Gastroesophageal sphincter (tissue), 4 donors: ENCODE results near the gene AMH. TPM values are rescaled to one million over a fixed set of nuclear protein-coding genes. Genes with fewer than 3 reads are reported as not detected.

Experiments
- ATAC-seq: fragments of 150-250 bp; one replicate; pipeline ENCODE4 v1.9.1; 2016; ENCODE audit warnings: mild to moderate bottlenecking, moderate library complexity
- H3K27ac ChIP-seq, 4 donors: fragments of 200-600 bp; sonication (generic) in 3 of 4; 1 replicate in 3 of 4; 2 replicates in 1 of 4; pipeline ENCODE4 v1.5.1; 2016 to 2019
- H3K27me3 ChIP-seq: fragments of 200-600 bp; sonication (generic); one replicate; pipeline ENCODE4 v1.5.1; 2019
- H3K36me3 ChIP-seq, 2 donors: fragments of 200-600 bp; sonication (generic); one replicate each; pipeline ENCODE4 v1.5.1; 2019; ENCODE audit warnings: control low read depth in 1 of 2
- H3K4me1 ChIP-seq, 3 donors: fragments of 200-600 bp; sonication (generic); 1 replicate in 2 of 3; 2 replicates in 1 of 3; pipeline ENCODE4 v1.5.1; 2016 to 2019; ENCODE audit warnings: control low read depth in 2 of 3
- H3K4me3 ChIP-seq, 2 donors: fragments of 200-600 bp; sonication (generic); one replicate each; pipeline ENCODE4 v1.5.1; 2019; ENCODE audit warnings: mild to moderate bottlenecking in 1 of 2, moderate library complexity in 1 of 2
- H3K9me3 ChIP-seq, 3 donors: fragments of 200-600 bp; sonication (generic); one replicate each; pipeline ENCODE4 v1.5.1; 2017 to 2019; ENCODE audit warnings: control low read depth in 2 of 3
- CTCF ChIP-seq, 4 experiments: fragments of 200-600 bp in 2 of 4; fragments of 450-650 bp in 2 of 4; sonication (generic) in 1 of 4; IDR thresholded peaks; one replicate each; pipeline ENCODE4 v1.5.1; 2017 to 2019; ENCODE audit warnings: antibody characterized with exemption in 4 of 4, mild to moderate bottlenecking in 2 of 4, moderate library complexity in 2 of 4
- EP300 ChIP-seq: sonication (generic); formaldehyde crosslinking; IDR thresholded peaks from one replicate; pipeline ENCODE4 v1.6.1; 2017; ENCODE audit warnings: antibody characterized with exemption, mild to moderate bottlenecking
- POLR2A ChIP-seq, 2 donors: fragments of 450-650 bp; IDR thresholded peaks; one replicate each; pipeline ENCODE4 v1.6.1; 2017; ENCODE audit warnings: antibody characterized with exemption in 2 of 2, mild to moderate bottlenecking in 2 of 2, moderate library complexity in 1 of 2
- POLR2AphosphoS5 ChIP-seq: sonication (generic); formaldehyde crosslinking; IDR thresholded peaks from one replicate; pipeline ENCODE4 v1.6.1; 2017; ENCODE audit warnings: antibody characterized with exemption
- WGBS, 2 donors: methylation state at CpG; one replicate each; pipeline ENCODE4 v1.1.5; 2018; ENCODE audit warnings: low coverage in 1 of 2; 5-methylcytosine and 5-hydroxymethylcytosine counted together
- total RNA-seq, 4 donors: library from RNA; depleted of rRNA; stranded (reverse); fragments of >200 nt; gene quantifications; one replicate each; pipeline ENCODE4 v1.1.0, GENCODE V29; 2016

AMH gene
- total RNA-seq, 4 donors from 2014 or later, result 0.23 to 1.2 (median 0.47) TPM

DNA sequence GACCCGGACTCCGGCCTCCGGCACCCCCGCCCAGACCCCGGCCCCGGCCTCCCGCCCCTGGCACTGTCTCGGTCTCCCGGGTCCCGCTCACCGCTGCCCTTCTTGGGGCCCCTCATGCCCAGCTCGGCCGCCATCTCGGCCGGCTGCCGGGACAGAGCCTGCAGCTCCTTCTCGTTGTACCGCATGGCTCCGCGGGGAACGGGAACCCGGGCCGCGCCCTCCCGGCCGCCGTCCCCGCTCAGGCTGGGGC lies 13.1 kb upstream of the AMH start:
- no peak for TF ChIP-seq EP300
- peak; percentile 28 to 33 for TF ChIP-seq POLR2A (IDR thresholded peaks at IDR 0.05)
- TF ChIP-seq CTCF (IDR thresholded peaks at IDR 0.05), result no peak
- TF ChIP-seq POLR2AphosphoS5, result peak; percentile 72
- no peak for ATAC-seq
- no CpG with 5 or more reads among the region's 28 CpGs for WGBS, 2 donors
- peak overlapping the region; percentile 70 to 99 for H3K4me3 ChIP-seq
- H3K36me3 ChIP-seq, result peaks cover 0 to 34% of the 10 kb centered on the region in 2 donors
- H3K27me3 ChIP-seq, result no peaks in the 10 kb centered on the region
- peaks cover 0 to 78% (median 42%) of the 10 kb centered on the region in 3 donors for H3K4me1 ChIP-seq
- peak overlapping the region; percentile 94 to 99 (median 96) for H3K27ac ChIP-seq
- no peaks in the 10 kb centered on the region for H3K9me3 ChIP-seq

GRCh38 chr19:2236314-2237050 lies 12.6 kb upstream of the AMH start, which contains the start of the genes PLEKHJ1 and SF3A2:
TSS of gene PLEKHJ1 (minus strand) at chr19:2236329. CDS start at chr19:2236248, 81 bp downstream.
TSS of gene SF3A2 (plus strand) at chr19:2236824. CDS start at chr19:2243419, 6,595 bp downstream.
- H3K4me1 ChIP-seq, result peaks cover 0 to 78% (median 45%) of the 10 kb centered on the region in 3 donors
- 0 to 1% methylated on average over 1 to 16 of the region's 80 CpGs for WGBS, 2 donors

GRCh38 chr19:2237051-2237868 lies 11.9 kb upstream of the AMH start:
- peak; percentile 51 for ATAC-seq

More at GRCh38 chr19:2236314-2237050, 12.6 kb upstream of the AMH start, which contains the start of the genes PLEKHJ1 and SF3A2:
- H3K4me3 ChIP-seq, result peak within 1 kb of the TSS; percentile 70 to 99
- H3K27ac ChIP-seq, result peak within 1 kb of the TSS; percentile 94 to 99 (median 96)
- H3K9me3 ChIP-seq, result no peaks in the 10 kb centered on the region
- H3K27me3 ChIP-seq, result no peaks in the 10 kb centered on the region
- H3K36me3 ChIP-seq, result peaks cover 0 to 29% of the 10 kb centered on the region in 2 donors
- ATAC-seq, result peak; percentile 96
- TF ChIP-seq EP300 (no peak), POLR2AphosphoS5 (peak; percentile 92), CTCF (IDR thresholded peaks at IDR 0.05) (peak in 3 of 4 experiments; percentile 99 to 100 (median 99)), POLR2A (IDR thresholded peaks at IDR 0.05) (peak; percentile 62 to 77)

GRCh38 chr19:2237869-2238153 lies 11.3 kb upstream of the AMH start:
- peak overlapping the region in 3 of 4 donors; percentile 94 to 99 (median 98) for H3K27ac ChIP-seq
- H3K36me3 ChIP-seq, result peaks cover 0 to 16% of the 10 kb centered on the region in 2 donors
- peak overlapping the region in 1 of 2 donors; percentile 99 for H3K4me3 ChIP-seq
- peaks cover 0 to 86% (median 52%) of the 10 kb centered on the region in 3 donors for H3K4me1 ChIP-seq
- no peaks in the 10 kb centered on the region for H3K9me3 ChIP-seq
- no peak for ATAC-seq
- 83 to 88% methylated on average over 3 to 5 of the region's 6 CpGs for WGBS, 2 donors
- TF ChIP-seq POLR2A (IDR thresholded peaks at IDR 0.05) (no peak), EP300 (no peak), POLR2AphosphoS5 (no peak), CTCF (IDR thresholded peaks at IDR 0.05) (no peak)
- no peaks in the 10 kb centered on the region for H3K27me3 ChIP-seq

More at GRCh38 chr19:2237051-2237868, 11.9 kb upstream of the AMH start:
- H3K27ac ChIP-seq, result peak overlapping the region; percentile 94 to 99 (median 96)
- TF ChIP-seq EP300, result no peak
- no peak for TF ChIP-seq CTCF (IDR thresholded peaks at IDR 0.05)
- no peak for TF ChIP-seq POLR2AphosphoS5
- no peak for TF ChIP-seq POLR2A (IDR thresholded peaks at IDR 0.05)
- 65 to 72% methylated on average over 6 to 19 of the region's 43 CpGs for WGBS, 2 donors
- peaks cover 0 to 81% (median 51%) of the 10 kb centered on the region in 3 donors for H3K4me1 ChIP-seq
- peak overlapping the region; percentile 70 to 99 for H3K4me3 ChIP-seq
- H3K27me3 ChIP-seq, result no peaks in the 10 kb centered on the region
- H3K9me3 ChIP-seq, result no peaks in the 10 kb centered on the region
- peaks cover 0 to 21% of the 10 kb centered on the region in 2 donors for H3K36me3 ChIP-seq
